ENCODE results near the gene LGI2. TPM values are rescaled to one million over a fixed set of nuclear protein-coding genes. Genes with fewer than 3 reads are reported as not detected.
"Not testable (repeated sequence)": the region's sequence is repeated elsewhere in the genome, so short reads cannot be mapped to it uniquely, and the experiment has no call there.

The LGI2 gene
- total RNA-seq, 3 donors from 2014 or later = 0.33 to 2.2 (median 1.2) TPM

GRCh38 chr4:25019501-25019900, 11.2 kb downstream of the LGI2 start:
- intact Hi-C loops (cut with DNase I; ENCODE audit: low total_unique reads) = no loop called here
- TF ChIP-seq POLR2AphosphoS5 (IDR thresholded peaks at IDR 0.05) = no peak
- TF ChIP-seq, protein P1, sequence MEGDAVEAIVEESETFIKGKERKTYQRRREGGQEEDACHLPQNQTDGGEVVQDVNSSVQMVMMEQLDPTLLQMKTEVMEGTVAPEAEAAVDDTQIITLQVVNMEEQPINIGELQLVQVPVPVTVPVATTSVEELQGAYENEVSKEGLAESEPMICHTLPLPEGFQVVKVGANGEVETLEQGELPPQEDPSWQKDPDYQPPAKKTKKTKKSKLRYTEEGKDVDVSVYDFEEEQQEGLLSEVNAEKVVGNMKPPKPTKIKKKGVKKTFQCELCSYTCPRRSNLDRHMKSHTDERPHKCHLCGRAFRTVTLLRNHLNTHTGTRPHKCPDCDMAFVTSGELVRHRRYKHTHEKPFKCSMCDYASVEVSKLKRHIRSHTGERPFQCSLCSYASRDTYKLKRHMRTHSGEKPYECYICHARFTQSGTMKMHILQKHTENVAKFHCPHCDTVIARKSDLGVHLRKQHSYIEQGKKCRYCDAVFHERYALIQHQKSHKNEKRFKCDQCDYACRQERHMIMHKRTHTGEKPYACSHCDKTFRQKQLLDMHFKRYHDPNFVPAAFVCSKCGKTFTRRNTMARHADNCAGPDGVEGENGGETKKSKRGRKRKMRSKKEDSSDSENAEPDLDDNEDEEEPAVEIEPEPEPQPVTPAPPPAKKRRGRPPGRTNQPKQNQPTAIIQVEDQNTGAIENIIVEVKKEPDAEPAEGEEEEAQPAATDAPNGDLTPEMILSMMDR (IDR thresholded peaks at IDR 0.05) = no peak
- no peak for TF ChIP-seq POLR2A (IDR thresholded peaks at IDR 0.05)

GRCh38 chr4:25015012-25015411, 15.7 kb downstream of the LGI2 start:
- Histone ChIP-seq H3K27me3 (no peaks in the 10 kb centered on the region), H3K36me3 (no peaks in the 10 kb centered on the region), H3K4me1 (no peaks in the 10 kb centered on the region), H3K9me3 (no peaks in the 10 kb centered on the region), H3K27ac (no peak overlapping the region), H3K4me3 (no peak overlapping the region)
- TF ChIP-seq POLR2AphosphoS5 (IDR thresholded peaks at IDR 0.05) = no peak
- TF ChIP-seq, protein P1 (IDR thresholded peaks at IDR 0.05) = no peak
- no peak for TF ChIP-seq POLR2A (IDR thresholded peaks at IDR 0.05)
- intact Hi-C loops (cut with DNase I; ENCODE audit: low total_unique reads) = no loop called here
- no peak for DNase-seq (ENCODE audit: low spot score in 2 of 2)

More at GRCh38 chr4:25019501-25019900, 11.2 kb downstream of the LGI2 start:
- Histone ChIP-seq H3K36me3 (no peaks in the 10 kb centered on the region), H3K4me3 (no peak overlapping the region), H3K27ac (no peak overlapping the region), H3K27me3 (no peaks in the 10 kb centered on the region), H3K9me3 (no peaks in the 10 kb centered on the region), H3K4me1 (no peaks in the 10 kb centered on the region)
- no peak for DNase-seq (ENCODE audit: low spot score in 2 of 2)

DNA sequence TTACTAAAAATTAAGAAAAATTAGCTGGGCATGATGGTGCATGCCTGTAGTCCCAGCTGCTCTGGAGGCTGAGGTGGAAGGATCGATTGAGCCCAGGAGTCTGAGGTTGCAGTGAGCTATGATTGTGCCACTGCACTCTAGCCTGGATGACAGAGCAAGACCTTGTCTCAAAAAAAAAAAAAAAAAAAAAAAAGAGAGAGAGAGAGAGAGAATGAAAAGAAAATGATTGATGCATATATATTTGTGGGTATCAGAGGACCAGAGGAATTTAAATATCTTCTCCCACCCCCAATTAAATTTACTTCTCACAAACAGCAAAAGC, 16.1 kb downstream of the LGI2 start:
- intact Hi-C loops (cut with DNase I; ENCODE audit: low total_unique reads); H3K4me3 ChIP-seq; DNase-seq (ENCODE audit: low spot score in 2 of 2); H3K4me1 ChIP-seq; H3K27me3 ChIP-seq; H3K9me3 ChIP-seq; H3K36me3 ChIP-seq; H3K27ac ChIP-seq: not testable (repeated sequence)

- Histone ChIP-seq H3K36me3 (no peaks in the 10 kb centered on the region), H3K4me1 (no peaks in the 10 kb centered on the region), H3K9me3 (no peaks in the 10 kb centered on the region), H3K27me3 (no peaks in the 10 kb centered on the region), H3K27ac (no peak overlapping the region), H3K4me3 (no peak overlapping the region)
- no peak for TF ChIP-seq POLR2AphosphoS5 (IDR thresholded peaks at IDR 0.05)
- TF ChIP-seq POLR2A (IDR thresholded peaks at IDR 0.05) = no peak
- intact Hi-C loops (cut with DNase I; ENCODE audit: low total_unique reads) = no loop called here
- DNase-seq (ENCODE audit: low spot score in 2 of 2) = no peak
Measured at GRCh38 chr4:25013756-25014661, 16.7 kb downstream of the LGI2 start.

DNA sequence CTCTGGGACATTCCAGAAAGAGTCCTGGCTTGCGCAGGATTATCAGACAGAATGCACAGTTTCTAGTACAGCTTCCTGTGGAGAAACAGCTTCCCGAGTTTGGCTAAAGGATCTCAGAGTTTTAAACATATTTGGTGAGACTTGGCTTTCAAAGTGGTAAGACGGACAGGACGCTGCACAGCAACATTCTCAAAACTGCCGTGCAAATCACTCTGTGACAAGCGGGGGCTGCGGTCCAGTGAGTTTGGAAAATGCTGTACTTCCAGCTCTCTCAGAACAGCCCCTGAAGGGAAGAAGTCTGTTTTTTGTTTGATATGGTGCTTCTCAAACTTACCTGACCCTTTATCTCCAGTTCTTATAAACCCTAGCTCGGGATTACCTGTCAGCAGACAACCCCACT, 18.1 kb downstream of the LGI2 start:
- no peak overlapping the region for H3K27ac ChIP-seq
- DNase-seq (ENCODE audit: low spot score in 2 of 2) = no peak

More for the DNA sequence above, 18.1 kb downstream of the LGI2 start:
- Histone ChIP-seq H3K9me3 (no peaks in the 10 kb centered on the region), H3K27me3 (no peaks in the 10 kb centered on the region), H3K4me3 (no peak overlapping the region), H3K36me3 (no peaks in the 10 kb centered on the region), H3K4me1 (no peaks in the 10 kb centered on the region)
- intact Hi-C loops (cut with DNase I; ENCODE audit: low total_unique reads) = no loop called here
- no peak for TF ChIP-seq POLR2A (IDR thresholded peaks at IDR 0.05)
- TF ChIP-seq POLR2AphosphoS5 (IDR thresholded peaks at IDR 0.05) = no peak
- TF ChIP-seq, protein P1 (IDR thresholded peaks at IDR 0.05) = no peak

Measured in breast epithelium (tissue), 4 donors.